HL-60/S4 treated with phorbol 12-myristate 13-acetate at 8.2 ng/mL for 4 days and 3 days (cell line): ENCODE data around the gene TAF5L.
"Not testable (repeated sequence)": the region's sequence is repeated elsewhere in the genome, so short reads cannot be mapped to it uniquely, and the experiment has no call there.

Source experiments
- in situ Hi-C: fragments of 300-500 bp; cut with MboI; formaldehyde crosslinking; loops from 2 replicates; pipeline ENCODE4 v1.15.0; 2022; ENCODE audit warnings: low sequenced_read_pairs

The TAF5L gene

GRCh38 chr1:229643996-229644745 lies 18.2 kb upstream of the TAF5L start:
- in situ Hi-C loops: no loop called here

- in situ Hi-C loops: no loop called here
Measured at GRCh38 chr1:229642970-229643369, 17.0 kb upstream of the TAF5L start.

- in situ Hi-C loops: no loop called here
Measured at GRCh38 chr1:229642376-229642775, 16.5 kb upstream of the TAF5L start.

- in situ Hi-C loops: no loop called here
Measured at GRCh38 chr1:229641306-229641705, 15.4 kb upstream of the TAF5L start.

GRCh38 chr1:229640455-229640854 lies 14.5 kb upstream of the TAF5L start:
- in situ Hi-C loops: no loop called here

- in situ Hi-C loops: no loop called here
Measured at GRCh38 chr1:229637746-229638145, 11.8 kb upstream of the TAF5L start.

- in situ Hi-C loops: no loop called here
Measured at GRCh38 chr1:229636042-229636441, 10.1 kb upstream of the TAF5L start.

GRCh38 chr1:229631966-229632365 lies 6.0 kb upstream of the TAF5L start:
- in situ Hi-C loops: no loop called here

- in situ Hi-C loops: no loop called here
Measured at GRCh38 chr1:229631148-229631547, 5.2 kb upstream of the TAF5L start.

- in situ Hi-C loops: no loop called here
Measured at GRCh38 chr1:229629261-229629660, 3.3 kb upstream of the TAF5L start.

GRCh38 chr1:229627003-229627402 lies 1.1 kb upstream of the TAF5L start:
- in situ Hi-C loops: no loop called here

- in situ Hi-C loops: no loop called here
Measured at GRCh38 chr1:229625071-229625914, 629 bp downstream of the TAF5L start.

GRCh38 chr1:229624521-229625070 lies 1.3 kb downstream of the TAF5L start:
- in situ Hi-C loops: no loop called here

GRCh38 chr1:229623838-229624237 lies 2.1 kb downstream of the TAF5L start:
- in situ Hi-C loops: no loop called here

- in situ Hi-C loops: no loop called here
Measured at GRCh38 chr1:229623225-229623624, 2.7 kb downstream of the TAF5L start.

GRCh38 chr1:229622641-229623120 lies 3.2 kb downstream of the TAF5L start:
- in situ Hi-C loops: not testable (repeated sequence)

- in situ Hi-C loops: no loop called here
Measured at GRCh38 chr1:229621663-229622062, 4.3 kb downstream of the TAF5L start.

GRCh38 chr1:229620876-229621275 lies 5.0 kb downstream of the TAF5L start:
- in situ Hi-C loops: no loop called here

- in situ Hi-C loops: no loop called here
Measured at GRCh38 chr1:229619614-229620013, 6.3 kb downstream of the TAF5L start.

- in situ Hi-C loops: no loop called here
Measured at GRCh38 chr1:229619002-229619401, 6.9 kb downstream of the TAF5L start.

- in situ Hi-C loops: no loop called here
Measured at GRCh38 chr1:229617351-229618100, 8.4 kb downstream of the TAF5L start.
